OCI-M2 (cell line): ENCODE measurements around the gene PCSK9.

Source experiments
- DNase-seq: peaks from one replicate; lab custom pipeline; 2025; ENCODE audit not compliant: unreplicated experiment; lab: John Stamatoyannopoulos, UW

The PCSK9 gene

DNA sequence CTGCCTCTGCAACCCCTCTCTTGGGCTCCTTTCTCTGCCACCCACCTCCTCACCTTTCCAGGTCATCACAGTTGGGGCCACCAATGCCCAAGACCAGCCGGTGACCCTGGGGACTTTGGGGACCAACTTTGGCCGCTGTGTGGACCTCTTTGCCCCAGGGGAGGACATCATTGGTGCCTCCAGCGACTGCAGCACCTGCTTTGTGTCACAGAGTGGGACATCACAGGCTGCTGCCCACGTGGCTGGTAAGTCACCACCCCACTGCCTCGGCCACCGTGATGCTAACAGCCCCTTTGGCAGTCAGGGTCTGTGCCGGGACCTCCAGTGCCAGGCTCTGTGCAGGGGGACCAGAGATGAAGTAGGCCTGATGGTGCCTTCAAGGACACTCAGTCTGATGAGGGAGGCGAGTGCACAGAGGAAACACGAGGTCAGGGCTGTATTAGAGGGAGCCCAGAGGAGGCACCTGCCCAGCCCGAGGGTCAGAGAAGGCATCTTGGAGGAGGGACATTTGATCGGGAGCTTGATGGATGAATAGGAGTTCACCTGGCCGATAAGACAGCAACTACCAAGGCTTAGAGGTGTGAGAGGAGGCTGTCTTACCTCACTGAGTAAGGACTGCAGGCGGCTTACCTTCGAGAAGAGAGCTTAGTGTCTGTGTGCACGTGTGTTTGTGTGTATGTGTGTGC, 18.1 kb downstream of the PCSK9 start:
- DNase-seq: no peak

GRCh38 chr1:55057956-55058298, 18.6 kb downstream of the PCSK9 start:
- DNase-seq: no peak

DNA sequence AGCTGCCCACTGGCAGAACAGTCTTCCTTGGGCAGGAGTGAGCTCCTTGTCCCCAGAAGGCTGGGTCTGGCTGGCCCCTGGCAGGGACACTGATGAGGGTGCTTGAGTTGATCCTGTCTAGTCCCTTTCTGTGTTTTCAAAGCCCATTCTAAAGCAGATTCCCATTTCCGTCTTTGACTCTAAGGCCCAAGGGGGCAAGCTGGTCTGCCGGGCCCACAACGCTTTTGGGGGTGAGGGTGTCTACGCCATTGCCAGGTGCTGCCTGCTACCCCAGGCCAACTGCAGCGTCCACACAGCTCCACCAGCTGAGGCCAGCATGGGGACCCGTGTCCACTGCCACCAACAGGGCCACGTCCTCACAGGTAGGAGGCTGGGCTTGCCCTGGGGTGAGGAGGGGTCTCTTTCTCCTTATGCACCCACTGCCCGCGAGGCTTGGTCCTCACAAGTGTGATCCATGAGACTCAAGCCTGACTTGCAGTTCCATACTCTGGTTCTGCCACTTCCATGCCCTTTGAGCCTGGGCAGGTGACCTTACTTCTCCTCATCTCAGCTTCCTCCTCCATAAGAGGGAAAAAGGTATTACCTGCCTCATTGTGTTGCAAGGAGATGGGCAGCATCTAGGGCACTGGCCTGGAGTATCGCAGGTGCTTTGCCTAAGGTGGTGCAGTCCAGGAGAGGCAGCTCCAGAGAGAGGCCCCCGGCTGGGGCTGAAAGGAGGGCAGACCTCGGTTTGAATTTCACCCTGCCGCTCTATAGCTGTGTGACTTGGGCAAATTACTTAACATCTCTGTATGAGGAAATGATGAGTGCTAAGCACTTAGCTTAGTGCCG, 20.2 kb downstream of the PCSK9 start:
- no peak for DNase-seq

DNA sequence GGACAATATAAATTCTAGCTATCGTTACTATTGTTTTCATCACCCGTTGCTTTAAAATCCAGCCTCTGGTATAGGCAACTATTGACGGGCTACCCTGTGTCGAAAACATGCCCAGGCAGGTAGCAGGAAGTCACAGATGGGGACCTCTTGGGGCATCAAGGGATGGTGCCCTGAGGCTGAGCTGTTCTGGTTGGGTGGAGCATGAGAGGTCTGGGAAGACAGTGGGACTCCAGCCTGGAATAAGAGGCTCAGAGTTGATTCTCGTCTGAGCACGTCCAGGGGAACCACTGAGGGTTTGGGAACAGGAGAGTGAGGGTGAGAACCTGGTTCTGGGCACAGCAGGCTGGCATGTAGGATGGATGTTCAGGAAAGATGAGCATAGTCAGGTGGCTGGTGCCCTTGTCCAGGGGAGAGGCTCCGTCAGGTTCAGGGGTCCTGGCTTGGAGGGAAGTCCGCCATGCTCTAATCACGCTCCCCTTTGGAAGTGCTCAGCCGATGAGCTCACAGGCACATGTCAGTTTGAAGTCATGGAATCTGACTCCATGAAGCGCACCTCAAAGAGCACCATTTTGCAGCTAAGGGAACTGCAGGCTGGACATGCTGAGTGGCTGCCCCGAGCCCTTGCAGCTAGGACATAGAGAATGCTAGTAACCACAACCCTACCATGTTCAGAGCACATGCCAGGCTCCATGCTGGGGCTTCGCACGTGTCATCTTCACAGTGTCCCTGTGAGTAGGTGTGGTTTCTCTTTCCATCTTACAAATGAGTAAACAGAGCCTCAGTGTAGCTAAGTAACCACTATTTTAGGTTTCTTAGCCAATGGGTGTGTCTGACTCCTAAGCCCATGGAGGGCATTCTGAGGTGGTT, 21.0 kb downstream of the PCSK9 start:
- DNase-seq: no peak

- DNase-seq: no peak
Observed at GRCh38 chr1:55061000-55061705, 21.8 kb downstream of the PCSK9 start.

- DNase-seq: no peak
Observed at GRCh38 chr1:55061706-55062321, 22.5 kb downstream of the PCSK9 start.

DNA sequence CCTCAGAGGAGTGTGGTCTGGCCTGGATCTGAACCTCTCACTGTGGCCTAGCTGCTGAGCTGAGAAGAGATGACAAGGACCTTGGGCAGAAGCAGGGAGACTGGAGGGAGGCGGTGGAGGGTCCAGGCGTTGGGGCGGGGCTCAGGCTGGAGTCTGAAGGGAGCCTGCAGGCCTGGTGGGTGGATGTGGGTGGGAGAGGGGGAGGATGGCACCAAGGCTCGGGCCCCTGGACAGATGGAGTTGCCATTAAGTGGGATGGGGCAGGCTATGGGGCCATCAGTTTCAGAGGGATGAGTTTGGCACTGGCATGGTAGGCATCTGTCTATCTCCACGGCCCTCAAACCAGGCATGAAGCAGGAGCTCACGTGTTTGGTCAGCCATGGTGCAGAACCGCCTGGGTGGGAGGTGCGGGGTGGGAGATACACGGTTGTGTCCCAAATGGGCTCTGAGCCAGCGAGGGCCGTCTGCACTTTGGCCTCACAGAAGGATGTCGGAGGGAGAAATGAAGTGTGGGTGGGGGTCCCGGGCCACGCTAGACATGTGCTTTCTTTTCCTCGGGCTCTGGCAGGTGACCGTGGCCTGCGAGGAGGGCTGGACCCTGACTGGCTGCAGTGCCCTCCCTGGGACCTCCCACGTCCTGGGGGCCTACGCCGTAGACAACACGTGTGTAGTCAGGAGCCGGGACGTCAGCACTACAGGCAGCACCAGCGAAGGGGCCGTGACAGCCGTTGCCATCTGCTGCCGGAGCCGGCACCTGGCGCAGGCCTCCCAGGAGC, 23.6 kb downstream of the PCSK9 start:
- no peak for DNase-seq

DNA sequence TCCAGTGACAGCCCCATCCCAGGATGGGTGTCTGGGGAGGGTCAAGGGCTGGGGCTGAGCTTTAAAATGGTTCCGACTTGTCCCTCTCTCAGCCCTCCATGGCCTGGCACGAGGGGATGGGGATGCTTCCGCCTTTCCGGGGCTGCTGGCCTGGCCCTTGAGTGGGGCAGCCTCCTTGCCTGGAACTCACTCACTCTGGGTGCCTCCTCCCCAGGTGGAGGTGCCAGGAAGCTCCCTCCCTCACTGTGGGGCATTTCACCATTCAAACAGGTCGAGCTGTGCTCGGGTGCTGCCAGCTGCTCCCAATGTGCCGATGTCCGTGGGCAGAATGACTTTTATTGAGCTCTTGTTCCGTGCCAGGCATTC, 24.2 kb downstream of the PCSK9 start:
- DNase-seq: no peak

DNA sequence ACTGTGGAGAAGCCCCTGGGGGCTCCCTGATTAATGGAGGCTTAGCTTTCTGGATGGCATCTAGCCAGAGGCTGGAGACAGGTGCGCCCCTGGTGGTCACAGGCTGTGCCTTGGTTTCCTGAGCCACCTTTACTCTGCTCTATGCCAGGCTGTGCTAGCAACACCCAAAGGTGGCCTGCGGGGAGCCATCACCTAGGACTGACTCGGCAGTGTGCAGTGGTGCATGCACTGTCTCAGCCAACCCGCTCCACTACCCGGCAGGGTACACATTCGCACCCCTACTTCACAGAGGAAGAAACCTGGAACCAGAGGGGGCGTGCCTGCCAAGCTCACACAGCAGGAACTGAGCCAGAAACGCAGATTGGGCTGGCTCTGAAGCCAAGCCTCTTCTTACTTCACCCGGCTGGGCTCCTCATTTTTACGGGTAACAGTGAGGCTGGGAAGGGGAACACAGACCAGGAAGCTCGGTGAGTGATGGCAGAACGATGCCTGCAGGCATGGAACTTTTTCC, 24.8 kb downstream of the PCSK9 start:
- no peak for DNase-seq

DNA sequence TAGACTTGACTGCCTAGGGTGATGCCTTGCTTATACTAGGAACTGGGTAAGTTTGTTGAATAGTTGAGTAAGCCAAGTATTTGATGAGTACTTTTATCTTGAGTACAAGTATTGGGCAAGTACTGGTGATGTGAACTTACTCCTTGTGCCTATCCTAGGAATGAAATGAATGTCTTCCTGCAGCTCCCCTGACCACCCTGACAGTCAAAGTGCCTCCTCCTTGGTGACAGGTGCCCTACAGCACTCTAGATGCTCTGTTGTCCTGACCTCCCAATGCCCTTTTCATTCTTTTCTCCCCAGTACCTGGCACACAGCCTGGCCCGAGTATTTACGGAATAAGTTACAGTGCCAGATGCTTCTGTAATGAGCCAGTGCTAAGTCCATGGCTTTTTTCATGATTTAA, 25.5 kb downstream of the PCSK9 start:
- no peak for DNase-seq

- DNase-seq: no peak
Observed at GRCh38 chr1:55065648-55066047, 26.3 kb downstream of the PCSK9 start.

GRCh38 chr1:55067022-55067778, 27.9 kb downstream of the PCSK9 start:
- DNase-seq: no peak

DNA sequence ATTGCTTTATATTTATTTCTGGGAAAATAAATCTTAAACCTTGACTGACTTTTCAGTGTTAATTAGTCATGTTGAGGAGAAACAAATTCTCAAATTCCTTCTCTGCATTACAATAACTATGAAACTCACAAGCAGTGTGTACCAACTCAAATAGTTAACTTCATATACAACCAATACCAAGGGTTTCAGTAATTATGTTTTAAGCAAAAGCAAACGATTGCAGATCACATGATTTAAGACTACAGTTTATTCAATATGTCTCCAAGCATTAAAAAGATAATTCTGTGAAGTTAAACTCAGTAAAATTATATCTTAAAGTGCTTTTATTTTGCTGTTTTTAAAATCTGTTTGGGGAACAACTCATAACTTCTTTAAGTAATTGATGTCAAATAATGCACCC, 28.6 kb downstream of the PCSK9 start:
- no peak for DNase-seq

GRCh38 chr1:55068638-55069037, 29.3 kb downstream of the PCSK9 start:
- no peak for DNase-seq

DNA sequence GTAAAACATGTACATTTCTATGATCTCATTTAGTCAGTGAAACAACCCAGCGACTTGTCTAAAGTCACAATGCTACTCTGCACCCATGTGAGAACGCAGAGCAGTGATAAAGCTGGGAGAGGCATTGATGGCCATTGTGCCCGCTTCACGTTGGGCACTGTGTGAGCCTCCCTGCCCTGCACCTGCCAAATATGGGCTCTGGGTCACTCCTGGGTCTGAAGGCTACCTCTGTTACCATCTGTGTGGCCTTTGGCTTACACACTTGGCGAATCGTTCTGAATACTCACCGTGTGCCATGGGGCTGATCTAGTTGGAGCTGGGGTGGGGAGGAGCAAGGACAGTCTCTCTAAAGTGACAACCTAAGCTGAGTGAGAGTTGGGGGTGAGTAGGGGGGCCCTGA, 29.9 kb downstream of the PCSK9 start:
- DNase-seq: no peak

DNA sequence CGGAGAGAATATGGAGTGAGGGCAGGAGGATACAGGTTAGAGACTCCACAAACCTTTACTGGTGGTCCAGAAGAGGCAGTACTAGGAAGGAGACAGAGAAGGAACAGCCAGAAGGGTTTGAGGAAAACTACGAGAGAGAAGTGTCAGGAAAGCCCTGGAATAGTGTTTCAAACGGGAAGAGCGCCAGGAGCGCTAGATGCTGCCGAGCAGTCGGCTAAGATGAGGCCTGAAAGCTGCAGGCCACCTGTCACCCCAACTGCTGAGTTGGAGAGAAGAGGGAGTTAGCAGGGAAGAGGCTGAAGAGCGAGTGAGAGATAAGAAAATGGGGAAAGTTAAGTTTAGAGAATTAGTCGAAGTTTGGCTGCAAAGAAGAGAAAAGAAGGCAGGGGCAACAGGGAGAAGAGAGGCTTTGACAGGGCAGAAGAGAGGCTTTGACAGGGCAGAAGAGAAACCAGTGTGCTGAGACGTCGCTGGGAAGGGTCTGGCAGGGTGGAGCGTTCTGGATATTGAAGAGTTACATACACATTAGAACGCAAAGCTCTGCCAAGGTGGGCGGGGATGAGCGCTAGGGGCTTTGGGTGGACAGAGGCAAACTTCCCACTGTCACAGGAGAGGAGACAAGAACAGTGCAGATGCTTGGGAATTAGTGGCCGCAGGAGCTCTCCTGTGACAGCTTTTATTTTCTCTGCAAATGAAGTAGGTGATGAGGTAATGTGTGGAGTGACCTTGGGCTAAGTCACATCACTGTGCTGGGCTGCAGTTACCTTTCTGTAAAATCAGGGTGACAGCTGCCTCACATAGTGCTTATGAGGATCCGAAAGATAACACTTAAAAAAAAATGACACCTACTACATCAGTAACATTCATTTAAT, 31.2 kb downstream of the PCSK9 start:
- no peak for DNase-seq

DNA sequence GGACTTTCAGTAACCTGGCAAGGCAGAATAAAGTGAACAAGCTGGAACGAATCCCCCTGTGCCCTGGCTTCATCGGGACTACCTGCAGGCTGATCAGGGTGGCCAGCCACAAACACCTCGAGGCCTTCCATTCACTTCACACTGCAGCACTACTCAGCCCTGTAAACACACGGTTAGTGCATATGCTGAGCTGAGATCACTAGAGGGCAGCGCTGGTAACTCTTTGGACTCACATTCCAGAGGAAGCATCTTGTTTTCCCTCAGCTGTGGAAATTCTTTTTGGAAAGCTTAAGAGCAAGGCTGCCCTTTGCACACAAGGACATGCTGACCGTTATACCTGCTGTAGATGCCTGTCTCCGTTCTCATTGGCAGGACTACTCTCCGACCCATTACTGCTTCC, 32.1 kb downstream of the PCSK9 start:
- peak; percentile 11 for DNase-seq
